Measurements from ENCODE around the gene MALRD1.
"Not testable (repeated sequence)": the region's sequence is repeated elsewhere in the genome, so short reads cannot be mapped to it uniquely, and the experiment has no call there.

MALRD1 gene

DNA sequence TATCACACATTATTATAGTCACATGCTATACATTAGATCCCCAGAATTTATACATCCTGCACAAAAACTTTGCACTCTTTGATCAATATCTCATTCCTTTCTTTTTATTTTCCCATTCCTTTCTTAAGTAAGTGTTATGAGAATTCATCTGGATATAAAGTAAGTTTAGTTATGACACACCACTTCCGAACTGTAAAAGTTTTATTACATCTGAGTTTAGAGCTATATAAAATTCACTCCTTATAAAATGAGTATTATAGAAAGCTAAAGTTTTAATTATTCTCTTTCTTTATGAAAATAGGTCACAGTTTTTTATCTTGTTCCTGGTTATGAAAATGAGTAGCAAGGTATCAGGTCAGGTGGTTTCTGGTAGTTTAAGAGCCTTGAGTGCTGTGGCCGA, 683.0 kb downstream of the MALRD1 start:
- H3K9ac ChIP-seq (ENCODE audit: low read length) = no peak overlapping the region
- TF ChIP-seq, protein P1, sequence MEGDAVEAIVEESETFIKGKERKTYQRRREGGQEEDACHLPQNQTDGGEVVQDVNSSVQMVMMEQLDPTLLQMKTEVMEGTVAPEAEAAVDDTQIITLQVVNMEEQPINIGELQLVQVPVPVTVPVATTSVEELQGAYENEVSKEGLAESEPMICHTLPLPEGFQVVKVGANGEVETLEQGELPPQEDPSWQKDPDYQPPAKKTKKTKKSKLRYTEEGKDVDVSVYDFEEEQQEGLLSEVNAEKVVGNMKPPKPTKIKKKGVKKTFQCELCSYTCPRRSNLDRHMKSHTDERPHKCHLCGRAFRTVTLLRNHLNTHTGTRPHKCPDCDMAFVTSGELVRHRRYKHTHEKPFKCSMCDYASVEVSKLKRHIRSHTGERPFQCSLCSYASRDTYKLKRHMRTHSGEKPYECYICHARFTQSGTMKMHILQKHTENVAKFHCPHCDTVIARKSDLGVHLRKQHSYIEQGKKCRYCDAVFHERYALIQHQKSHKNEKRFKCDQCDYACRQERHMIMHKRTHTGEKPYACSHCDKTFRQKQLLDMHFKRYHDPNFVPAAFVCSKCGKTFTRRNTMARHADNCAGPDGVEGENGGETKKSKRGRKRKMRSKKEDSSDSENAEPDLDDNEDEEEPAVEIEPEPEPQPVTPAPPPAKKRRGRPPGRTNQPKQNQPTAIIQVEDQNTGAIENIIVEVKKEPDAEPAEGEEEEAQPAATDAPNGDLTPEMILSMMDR (IDR thresholded peaks at IDR 0.05; ENCODE audit: low read length) = no peak
- no peak for TF ChIP-seq EZH2 (IDR thresholded peaks at IDR 0.05; ENCODE audit: borderline replicate concordance, low read length)
- no peak overlapping the region for H3K4me3 ChIP-seq (ENCODE audit: low read depth, low read length, poor library complexity, severe bottlenecking)
- no peaks in the 10 kb centered on the region for H3K4me1 ChIP-seq (ENCODE audit: insufficient read depth, low read length, severe bottlenecking)
- no peak overlapping the region for H3K4me2 ChIP-seq (ENCODE audit: low read length)
- H3K9me3 ChIP-seq (ENCODE audit: low read length) = no peaks in the 10 kb centered on the region
- no peak overlapping the region for H2AFZ ChIP-seq (ENCODE audit: low read length)
- H3K36me3 ChIP-seq (ENCODE audit: insufficient read depth, low read length) = no peaks in the 10 kb centered on the region
- H4K20me1 ChIP-seq (ENCODE audit: insufficient read depth, low read length) = no peaks in the 10 kb centered on the region
- H3K9me2 ChIP-seq (ENCODE audit: low read depth, low read length) = no peaks in the 10 kb centered on the region
- H3F3A ChIP-seq (ENCODE audit: insufficient read depth, low read length) = no peaks in the 10 kb centered on the region
- no peaks in the 10 kb centered on the region for H3K79me2 ChIP-seq (ENCODE audit: insufficient read depth, low read length)
- no peaks in the 10 kb centered on the region for H3K27me3 ChIP-seq (ENCODE audit: insufficient read depth, low read length)
- H3K27ac ChIP-seq (ENCODE audit: low read depth, low read length, poor library complexity, severe bottlenecking) = no peak overlapping the region

DNA sequence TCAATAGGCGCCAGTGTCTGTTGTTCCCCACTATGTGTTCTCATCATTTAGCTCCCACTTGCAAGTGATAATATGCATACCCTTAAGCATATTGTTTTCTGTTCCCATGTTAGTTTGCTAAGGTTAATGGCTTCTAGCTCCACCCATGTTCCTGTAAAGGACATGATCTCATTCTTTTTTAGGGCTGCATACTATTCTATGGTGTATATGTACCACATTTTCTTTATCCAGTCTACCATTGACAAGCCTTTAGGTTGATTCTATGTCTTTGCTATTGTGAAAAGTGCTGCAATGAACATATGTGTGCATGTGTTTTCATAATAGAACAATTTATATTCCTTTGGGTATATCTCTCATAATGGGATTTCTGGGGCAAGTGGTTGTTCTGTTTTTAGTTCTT, 689.8 kb downstream of the MALRD1 start:
- Histone ChIP-seq H3K4me2 (ENCODE audit: low read length) (no peak overlapping the region), H2AFZ (ENCODE audit: low read length) (no peak overlapping the region), H4K20me1 (ENCODE audit: insufficient read depth, low read length) (no peaks in the 10 kb centered on the region), H3K27me3 (ENCODE audit: insufficient read depth, low read length) (no peaks in the 10 kb centered on the region), H3F3A (ENCODE audit: insufficient read depth, low read length) (no peaks in the 10 kb centered on the region), H3K9me3 (ENCODE audit: low read length) (no peaks in the 10 kb centered on the region), H3K9ac (ENCODE audit: low read length) (no peak overlapping the region), H3K79me2 (ENCODE audit: insufficient read depth, low read length) (no peaks in the 10 kb centered on the region), H3K9me2 (ENCODE audit: low read depth, low read length) (no peaks in the 10 kb centered on the region), H3K4me1 (ENCODE audit: insufficient read depth, low read length, severe bottlenecking) (no peaks in the 10 kb centered on the region), H3K4me3 (ENCODE audit: low read depth, low read length, poor library complexity, severe bottlenecking) (no peak overlapping the region), H3K36me3 (ENCODE audit: insufficient read depth, low read length) (no peaks in the 10 kb centered on the region), H3K27ac (ENCODE audit: low read depth, low read length, poor library complexity, severe bottlenecking) (no peak overlapping the region)
- no peak for TF ChIP-seq EZH2 (IDR thresholded peaks at IDR 0.05; ENCODE audit: borderline replicate concordance, low read length)
- TF ChIP-seq, protein P1 (IDR thresholded peaks at IDR 0.05; ENCODE audit: low read length) = no peak

DNA sequence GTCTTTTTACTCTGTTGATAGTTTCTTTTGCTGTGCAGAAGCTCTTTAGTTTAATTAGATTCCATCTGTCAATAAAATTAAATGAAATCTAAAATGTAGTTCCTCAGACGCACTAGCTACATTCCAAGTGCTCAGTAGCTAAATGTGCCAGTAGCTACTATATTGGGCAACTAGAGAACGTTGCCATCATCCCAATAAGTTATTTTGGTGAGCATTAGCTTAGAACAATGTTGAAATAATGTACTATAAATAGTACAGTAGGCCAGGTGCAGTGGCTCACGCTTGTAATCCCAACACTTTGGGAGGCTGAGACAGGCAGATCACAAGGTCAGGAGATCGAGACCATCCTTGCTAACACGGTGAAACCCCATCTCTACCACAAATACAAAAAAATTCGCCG, 690.6 kb downstream of the MALRD1 start:
- H3K27me3 ChIP-seq (ENCODE audit: insufficient read depth, low read length); H3K4me3 ChIP-seq (ENCODE audit: low read depth, low read length, poor library complexity, severe bottlenecking); H3K9ac ChIP-seq (ENCODE audit: low read length); H3K36me3 ChIP-seq (ENCODE audit: insufficient read depth, low read length); H3K79me2 ChIP-seq (ENCODE audit: insufficient read depth, low read length); H2AFZ ChIP-seq (ENCODE audit: low read length); H3K9me3 ChIP-seq (ENCODE audit: low read length); H3F3A ChIP-seq (ENCODE audit: insufficient read depth, low read length); H3K4me2 ChIP-seq (ENCODE audit: low read length); H4K20me1 ChIP-seq (ENCODE audit: insufficient read depth, low read length); H3K27ac ChIP-seq (ENCODE audit: low read depth, low read length, poor library complexity, severe bottlenecking); H3K4me1 ChIP-seq (ENCODE audit: insufficient read depth, low read length, severe bottlenecking); H3K9me2 ChIP-seq (ENCODE audit: low read depth, low read length): not testable (repeated sequence)

DNA sequence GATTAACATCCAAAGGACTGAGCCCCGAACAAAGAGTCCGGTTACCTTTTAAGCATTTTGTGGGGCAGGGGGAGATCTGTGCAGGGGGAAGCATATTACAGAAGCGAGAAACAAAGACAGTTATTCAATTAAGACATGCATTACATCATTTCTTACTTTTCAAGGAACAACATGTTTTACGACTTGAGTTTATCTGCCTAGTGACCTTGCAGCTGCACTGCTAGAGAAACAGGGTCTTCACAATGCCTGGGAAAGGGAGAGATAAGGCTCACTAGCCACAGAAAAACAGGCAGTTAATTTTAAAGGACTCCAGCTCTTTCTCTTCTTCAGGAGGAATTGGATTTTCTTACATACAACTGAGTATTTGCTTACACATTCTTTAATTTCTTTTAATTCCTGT, 693.5 kb downstream of the MALRD1 start:
- H3K36me3 ChIP-seq (ENCODE audit: insufficient read depth, low read length); H3K9me3 ChIP-seq (ENCODE audit: low read length); H2AFZ ChIP-seq (ENCODE audit: low read length); H3K4me3 ChIP-seq (ENCODE audit: low read depth, low read length, poor library complexity, severe bottlenecking); H3K27me3 ChIP-seq (ENCODE audit: insufficient read depth, low read length); H3K4me2 ChIP-seq (ENCODE audit: low read length); H3K27ac ChIP-seq (ENCODE audit: low read depth, low read length, poor library complexity, severe bottlenecking); H3F3A ChIP-seq (ENCODE audit: insufficient read depth, low read length); H3K9ac ChIP-seq (ENCODE audit: low read length); H3K79me2 ChIP-seq (ENCODE audit: insufficient read depth, low read length); H3K9me2 ChIP-seq (ENCODE audit: low read depth, low read length); H3K4me1 ChIP-seq (ENCODE audit: insufficient read depth, low read length, severe bottlenecking); H4K20me1 ChIP-seq (ENCODE audit: insufficient read depth, low read length): not testable (repeated sequence)

Data from OCI-LY1 (cell line).